HCT116 (cell line): ENCODE results near the gene RPL27. TPM values are rescaled to one million over a fixed set of nuclear protein-coding genes. Genes with fewer than 3 reads are reported as not detected.

ENCODE experiments used
- ATAC-seq: fragments of 200-7000 bp; cut with Tn5 transposase; 2 replicates; pipeline ENCODE4 v1.9.1; 2020; ENCODE audit warnings: mild to moderate bottlenecking, moderate library complexity
- BruUV-seq: library from RNA; stranded (reverse); fragments of 400-500 nt; replicated peaks from 2 replicates; lab custom pipeline; 2021; lab: Mats Ljungman, UMichigan
- CTCF ChIA-PET: fragments of 300-600 bp; sonication (Branson Sonifier 250); formaldehyde crosslinking; loops from one replicate; lab custom pipeline; 2021; ENCODE audit warnings: antibody characterized with exemption; lab: Charles Lee
- POLR2A ChIA-PET: fragments of 300-600, 350-600 bp; sonication (Branson Sonifier 250); formaldehyde crosslinking; loops from one replicate; lab custom pipeline; 2021; ENCODE audit warnings: antibody characterized with exemption; lab: Charles Lee
- RAD21 ChIA-PET, 2 experiments: fragments of 300-600 bp; sonication (Branson Sonifier 250); formaldehyde crosslinking; loops; one replicate each; lab custom pipeline; 2023; ENCODE audit warnings: low total read pairs in 2 of 2; ENCODE audit not compliant: uncharacterized antibody in 2 of 2, unreplicated experiment in 2 of 2, low non-redundant PET in 1 of 2; lab: Charles Lee
- DNase-seq: peaks from one replicate; pipeline ENCODE4 v3.0.0-alpha.2; 2010; ENCODE audit warnings: low read depth, low spot score
- H2AFZ ChIP-seq: fragments of 200-600 bp; shearing (Covaris generic), sonication (generic); 2 replicates; pipeline ENCODE4 v1.6.1; 2017; ENCODE audit warnings: low read depth, mixed run types, mixed read lengths, antibody characterized with exemption, low read length; ENCODE audit not compliant: poor library complexity, severe bottlenecking
- H3K27ac ChIP-seq: 2 replicates; pipeline ENCODE4 v1.5.1; 2012; ENCODE audit warnings: low read depth, low read length
- H3K27me3 ChIP-seq: fragments of 200-600 bp; sonication (generic); 2 replicates; pipeline ENCODE4 v1.6.1; 2016; ENCODE audit warnings: mixed run types, low read length, mixed read lengths; ENCODE audit not compliant: insufficient read depth
- H3K36me3 ChIP-seq, 2 experiments: fragments of 200-500 bp in 1 of 2; fragments of 200-600 bp in 1 of 2; sonication (Bioruptor generic) in 1 of 2; sonication (generic) in 1 of 2; 2 replicates each; pipeline versions ENCODE4 v1.5.1 to v1.6.1; 2014 to 2016; ENCODE audit warnings: low read length in 2 of 2, inconsistent platforms in 1 of 2, mixed read lengths in 1 of 2, mixed run types in 1 of 2; ENCODE audit not compliant: insufficient read depth in 2 of 2, control insufficient read depth in 1 of 2
- H3K4me1 ChIP-seq, 2 experiments: fragments of 200-600 bp in 1 of 2; sonication (generic) in 1 of 2; 2 replicates each; pipeline versions ENCODE4 v1.5.1 to v1.6.1; 2012 to 2017; ENCODE audit warnings: low read length in 2 of 2, inconsistent platforms in 1 of 2, mild to moderate bottlenecking in 1 of 2, mixed read lengths in 1 of 2, mixed run types in 1 of 2, moderate library complexity in 1 of 2; ENCODE audit not compliant: insufficient read depth in 2 of 2, control insufficient read depth in 1 of 2
- H3K4me2 ChIP-seq: fragments of 200-600 bp; sonication (generic); 2 replicates; pipeline ENCODE4 v1.6.1; 2017; ENCODE audit warnings: mixed run types, low read length, mixed read lengths
- H3K4me3 ChIP-seq, 2 experiments: fragments of 200-600 bp in 1 of 2; sonication (generic) in 1 of 2; replicated peaks in 1 of 2; 2 replicates each; pipeline ENCODE4 v1.5.1; 2011 to 2016; ENCODE audit warnings: low read length in 2 of 2, control low read depth in 1 of 2, low read depth in 1 of 2, mild to moderate bottlenecking in 1 of 2, mixed read lengths in 1 of 2, mixed run types in 1 of 2
- H3K79me2 ChIP-seq: fragments of 200-600 bp; sonication (generic); 2 replicates; pipeline ENCODE4 v1.6.1; 2017; ENCODE audit warnings: mild to moderate bottlenecking, mixed run types, low read length, moderate library complexity, mixed read lengths; ENCODE audit not compliant: insufficient read depth
- H3K9ac ChIP-seq: fragments of 200-600 bp; sonication (generic); 2 replicates; pipeline ENCODE4 v1.6.1; 2016; ENCODE audit warnings: low read length, mixed read lengths
- H3K9me2 ChIP-seq: fragments of 200-600 bp; sonication (generic), shearing (Covaris generic); 2 replicates; pipeline ENCODE4 v1.6.1; 2017; ENCODE audit warnings: mixed run types, mild to moderate bottlenecking, moderate library complexity; ENCODE audit not compliant: insufficient read depth
- H3K9me3 ChIP-seq, 2 experiments: fragments of 200-500 bp in 1 of 2; fragments of 200-600 bp in 1 of 2; sonication (Bioruptor generic) in 1 of 2; sonication (generic) in 1 of 2; 2 replicates each; pipeline ENCODE4 v1.6.1; 2014 to 2017; ENCODE audit warnings: low read length in 2 of 2, mixed read lengths in 2 of 2, inconsistent platforms in 1 of 2, low read depth in 1 of 2, mild to moderate bottlenecking in 1 of 2, mixed run types in 1 of 2, moderate library complexity in 1 of 2; ENCODE audit not compliant: control insufficient read depth in 1 of 2, insufficient read depth in 1 of 2
- H4K20me1 ChIP-seq: fragments of 200-600 bp; sonication (generic), shearing (Covaris generic); 2 replicates; pipeline ENCODE4 v1.6.1; 2017; ENCODE audit warnings: mixed run types, mild to moderate bottlenecking, moderate library complexity; ENCODE audit not compliant: insufficient read depth
- CBX3 ChIP-seq: IDR thresholded peaks from 2 replicates; pipeline ENCODE4 v1.6.1; 2012; ENCODE audit warnings: low read depth
- CEBPB ChIP-seq: IDR thresholded peaks from 2 replicates; pipeline ENCODE4 v1.6.1; 2012; ENCODE audit warnings: low read depth
- EZH2phosphoT487 ChIP-seq: fragments of 200-600 bp; IDR thresholded peaks from 2 replicates; pipeline ENCODE4 v1.6.1; 2018; ENCODE audit warnings: antibody characterized with exemption, borderline replicate concordance
- POLR2AphosphoS5 ChIP-seq: IDR thresholded peaks from 2 replicates; pipeline ENCODE4 v1.6.1; 2011; ENCODE audit warnings: mild to moderate bottlenecking, low read depth, low read length, moderate library complexity
- SP1 ChIP-seq: IDR thresholded peaks from 2 replicates; pipeline ENCODE4 v1.6.1; 2012; ENCODE audit warnings: low read depth
- SRF ChIP-seq: IDR thresholded peaks from 2 replicates; pipeline ENCODE4 v1.6.1; 2012; ENCODE audit warnings: low read depth
- YY1 ChIP-seq: IDR thresholded peaks from 2 replicates; pipeline ENCODE4 v1.6.1; 2011; ENCODE audit warnings: low read length, low read depth, moderate library complexity, mild to moderate bottlenecking; ENCODE audit not compliant: insufficient replicate concordance; ENCODE audit errors: extremely low read depth
- intact Hi-C: fragments of 100-400 bp; cut with micrococcal nuclease; formaldehyde crosslinking; loops from 2 replicates; pipeline ENCODE4 v1.10.0; 2022
- total RNA-seq: library from RNA; stranded (reverse); gene quantifications from one replicate; pipeline ENCODE4 v1.2.1, GENCODE V29; 2021; ENCODE audit not compliant: unreplicated experiment
- TF ChIP-seq, protein P1 (sequence below): IDR thresholded peaks from 2 replicates; pipeline ENCODE4 v1.6.1; 2012; ENCODE audit warnings: low read depth
- TF ChIP-seq, protein P2 (sequence below): IDR thresholded peaks from 2 replicates; pipeline ENCODE4 v1.6.1; 2011; ENCODE audit warnings: mild to moderate bottlenecking, low read length, moderate library complexity; ENCODE audit not compliant: insufficient replicate concordance; ENCODE audit errors: extremely low read depth
- TF ChIP-seq, protein P3 (sequence below): IDR thresholded peaks from 2 replicates; pipeline ENCODE4 v1.6.1; 2012
- TF ChIP-seq, protein P4 (sequence below), 3 experiments: fragments of 200-600 bp in 1 of 3; sonication (generic) in 1 of 3; IDR thresholded peaks in 2 of 3; conservative IDR thresholded peaks in 1 of 3; 2 replicates each; pipeline ENCODE4 v1.5.1; 2012 to 2017; ENCODE audit warnings: low read depth in 2 of 3, low read length in 2 of 3, antibody characterized with exemption in 1 of 3, borderline replicate concordance in 1 of 3, control low read depth in 1 of 3, mild to moderate bottlenecking in 1 of 3, mixed read lengths in 1 of 3, mixed run types in 1 of 3, moderate library complexity in 1 of 3; ENCODE audit not compliant: insufficient read depth in 1 of 3
- TF ChIP-seq, protein P5 (sequence below): IDR thresholded peaks from 2 replicates; pipeline ENCODE4 v1.6.1; 2012

The RPL27 gene
- total RNA-seq, 1 experiment from 2014 or later: 1,295 TPM

DNA sequence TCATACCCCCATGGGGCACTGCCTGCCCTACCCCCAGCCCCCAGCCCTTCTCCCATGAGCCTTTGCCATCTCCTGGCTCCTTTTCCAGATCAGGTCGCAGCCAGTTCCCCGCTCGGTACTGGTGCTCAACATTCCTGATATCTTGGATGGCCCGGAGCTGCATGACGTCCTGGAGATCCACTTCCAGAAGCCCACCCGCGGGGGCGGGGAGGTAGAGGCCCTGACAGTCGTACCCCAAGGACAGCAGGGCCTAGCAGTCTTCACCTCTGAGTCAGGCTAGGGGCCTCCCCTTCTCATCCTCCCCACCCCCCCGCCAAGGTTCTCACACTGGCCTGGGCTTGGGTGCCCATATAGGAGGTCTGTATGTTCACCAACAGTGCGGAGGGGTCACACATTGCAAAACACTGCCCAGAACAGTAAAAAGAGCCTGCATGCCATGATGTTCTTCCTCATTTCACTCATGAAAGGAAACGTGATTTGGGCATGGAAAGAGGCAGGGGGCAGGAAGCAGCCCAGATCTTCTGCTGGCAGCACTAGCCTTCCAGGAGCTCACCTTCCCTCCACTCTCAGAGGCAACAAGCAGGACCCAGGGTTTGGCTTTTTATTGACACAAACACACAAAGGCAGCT, 15.9 kb downstream of the RPL27 start (continued):
- TF ChIP-seq YY1: no peak
- TF ChIP-seq, all 23 proteins: peak for 0

DNA sequence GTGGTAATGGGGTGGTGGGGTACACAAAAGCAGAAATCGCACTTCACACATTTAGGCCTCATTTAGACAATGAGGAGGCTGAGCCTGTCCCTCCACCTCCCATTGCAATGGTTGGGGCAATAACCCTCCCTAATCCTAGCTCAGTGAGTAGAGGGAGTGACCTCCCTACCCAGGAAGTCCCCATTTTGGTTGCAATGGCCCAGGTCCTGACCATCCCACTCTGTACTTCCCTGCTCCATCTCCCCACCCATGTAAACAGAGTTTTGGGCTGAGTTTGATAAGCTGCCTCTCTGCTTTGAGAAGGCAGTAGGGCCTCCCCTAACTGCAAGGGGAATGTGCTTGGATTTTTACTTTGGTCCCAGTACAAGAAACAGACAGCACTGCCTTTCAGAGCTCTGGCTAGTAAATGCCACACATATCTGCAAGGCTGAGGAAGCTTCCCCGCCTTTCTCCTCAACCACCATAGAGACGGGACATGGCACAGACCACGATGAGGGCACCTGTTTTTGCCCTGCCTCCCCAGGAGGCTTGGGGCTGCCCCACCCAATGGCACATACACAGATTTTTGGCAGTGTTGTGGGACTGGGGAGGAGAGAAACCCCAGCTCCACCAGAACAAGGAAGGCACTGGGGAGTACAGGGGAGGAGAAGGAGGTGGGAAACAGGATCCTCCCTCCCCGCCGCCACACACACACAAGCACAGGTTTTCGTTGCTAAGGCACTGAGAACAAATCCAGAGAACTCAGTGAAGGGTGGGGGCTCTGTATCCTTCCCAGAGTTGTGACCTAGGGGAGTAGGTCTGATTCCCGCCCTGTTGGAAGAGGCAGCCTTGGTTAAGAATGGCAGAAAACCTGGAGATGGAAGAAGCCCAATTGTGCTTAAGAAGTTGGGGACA, 16.7 kb downstream of the RPL27 start:
- no peak for ATAC-seq
- Histone ChIP-seq H3K36me3 (peaks cover 0 to 9% of the 10 kb centered on the region in 2 experiments; a peak in 3 of 4 replicates), H3K9me2 (no peaks in the 10 kb centered on the region), H3K9ac (no peak overlapping the region)
- RAD21 ChIA-PET: no interaction called here
- TF ChIP-seq SRF (no peak), EZH2phosphoT487 (no peak), POLR2AphosphoS5 (no peak), YY1 (no peak), SP1 (no peak), CBX3 (no peak), CEBPB (no peak)
- TF ChIP-seq, protein P1, sequence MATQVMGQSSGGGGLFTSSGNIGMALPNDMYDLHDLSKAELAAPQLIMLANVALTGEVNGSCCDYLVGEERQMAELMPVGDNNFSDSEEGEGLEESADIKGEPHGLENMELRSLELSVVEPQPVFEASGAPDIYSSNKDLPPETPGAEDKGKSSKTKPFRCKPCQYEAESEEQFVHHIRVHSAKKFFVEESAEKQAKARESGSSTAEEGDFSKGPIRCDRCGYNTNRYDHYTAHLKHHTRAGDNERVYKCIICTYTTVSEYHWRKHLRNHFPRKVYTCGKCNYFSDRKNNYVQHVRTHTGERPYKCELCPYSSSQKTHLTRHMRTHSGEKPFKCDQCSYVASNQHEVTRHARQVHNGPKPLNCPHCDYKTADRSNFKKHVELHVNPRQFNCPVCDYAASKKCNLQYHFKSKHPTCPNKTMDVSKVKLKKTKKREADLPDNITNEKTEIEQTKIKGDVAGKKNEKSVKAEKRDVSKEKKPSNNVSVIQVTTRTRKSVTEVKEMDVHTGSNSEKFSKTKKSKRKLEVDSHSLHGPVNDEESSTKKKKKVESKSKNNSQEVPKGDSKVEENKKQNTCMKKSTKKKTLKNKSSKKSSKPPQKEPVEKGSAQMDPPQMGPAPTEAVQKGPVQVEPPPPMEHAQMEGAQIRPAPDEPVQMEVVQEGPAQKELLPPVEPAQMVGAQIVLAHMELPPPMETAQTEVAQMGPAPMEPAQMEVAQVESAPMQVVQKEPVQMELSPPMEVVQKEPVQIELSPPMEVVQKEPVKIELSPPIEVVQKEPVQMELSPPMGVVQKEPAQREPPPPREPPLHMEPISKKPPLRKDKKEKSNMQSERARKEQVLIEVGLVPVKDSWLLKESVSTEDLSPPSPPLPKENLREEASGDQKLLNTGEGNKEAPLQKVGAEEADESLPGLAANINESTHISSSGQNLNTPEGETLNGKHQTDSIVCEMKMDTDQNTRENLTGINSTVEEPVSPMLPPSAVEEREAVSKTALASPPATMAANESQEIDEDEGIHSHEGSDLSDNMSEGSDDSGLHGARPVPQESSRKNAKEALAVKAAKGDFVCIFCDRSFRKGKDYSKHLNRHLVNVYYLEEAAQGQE: no peak
- TF ChIP-seq, protein P2, sequence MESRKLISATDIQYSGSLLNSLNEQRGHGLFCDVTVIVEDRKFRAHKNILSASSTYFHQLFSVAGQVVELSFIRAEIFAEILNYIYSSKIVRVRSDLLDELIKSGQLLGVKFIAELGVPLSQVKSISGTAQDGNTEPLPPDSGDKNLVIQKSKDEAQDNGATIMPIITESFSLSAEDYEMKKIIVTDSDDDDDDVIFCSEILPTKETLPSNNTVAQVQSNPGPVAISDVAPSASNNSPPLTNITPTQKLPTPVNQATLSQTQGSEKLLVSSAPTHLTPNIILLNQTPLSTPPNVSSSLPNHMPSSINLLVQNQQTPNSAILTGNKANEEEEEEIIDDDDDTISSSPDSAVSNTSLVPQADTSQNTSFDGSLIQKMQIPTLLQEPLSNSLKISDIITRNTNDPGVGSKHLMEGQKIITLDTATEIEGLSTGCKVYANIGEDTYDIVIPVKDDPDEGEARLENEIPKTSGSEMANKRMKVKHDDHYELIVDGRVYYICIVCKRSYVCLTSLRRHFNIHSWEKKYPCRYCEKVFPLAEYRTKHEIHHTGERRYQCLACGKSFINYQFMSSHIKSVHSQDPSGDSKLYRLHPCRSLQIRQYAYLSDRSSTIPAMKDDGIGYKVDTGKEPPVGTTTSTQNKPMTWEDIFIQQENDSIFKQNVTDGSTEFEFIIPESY: no peak
- TF ChIP-seq, protein P3, sequence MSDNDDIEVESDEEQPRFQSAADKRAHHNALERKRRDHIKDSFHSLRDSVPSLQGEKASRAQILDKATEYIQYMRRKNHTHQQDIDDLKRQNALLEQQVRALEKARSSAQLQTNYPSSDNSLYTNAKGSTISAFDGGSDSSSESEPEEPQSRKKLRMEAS: no peak
- TF ChIP-seq, protein P4, sequence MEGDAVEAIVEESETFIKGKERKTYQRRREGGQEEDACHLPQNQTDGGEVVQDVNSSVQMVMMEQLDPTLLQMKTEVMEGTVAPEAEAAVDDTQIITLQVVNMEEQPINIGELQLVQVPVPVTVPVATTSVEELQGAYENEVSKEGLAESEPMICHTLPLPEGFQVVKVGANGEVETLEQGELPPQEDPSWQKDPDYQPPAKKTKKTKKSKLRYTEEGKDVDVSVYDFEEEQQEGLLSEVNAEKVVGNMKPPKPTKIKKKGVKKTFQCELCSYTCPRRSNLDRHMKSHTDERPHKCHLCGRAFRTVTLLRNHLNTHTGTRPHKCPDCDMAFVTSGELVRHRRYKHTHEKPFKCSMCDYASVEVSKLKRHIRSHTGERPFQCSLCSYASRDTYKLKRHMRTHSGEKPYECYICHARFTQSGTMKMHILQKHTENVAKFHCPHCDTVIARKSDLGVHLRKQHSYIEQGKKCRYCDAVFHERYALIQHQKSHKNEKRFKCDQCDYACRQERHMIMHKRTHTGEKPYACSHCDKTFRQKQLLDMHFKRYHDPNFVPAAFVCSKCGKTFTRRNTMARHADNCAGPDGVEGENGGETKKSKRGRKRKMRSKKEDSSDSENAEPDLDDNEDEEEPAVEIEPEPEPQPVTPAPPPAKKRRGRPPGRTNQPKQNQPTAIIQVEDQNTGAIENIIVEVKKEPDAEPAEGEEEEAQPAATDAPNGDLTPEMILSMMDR (IDR thresholded peaks at IDR 0.05 in 2 of 3, conservative IDR thresholded peaks at IDR 0.05 in 1 of 3; ENCODE audit: borderline replicate concordance in 1 of 3, insufficient read depth in 1 of 3, low read depth in 2 of 3, low read length in 2 of 3): no peak
- TF ChIP-seq, protein P5, sequence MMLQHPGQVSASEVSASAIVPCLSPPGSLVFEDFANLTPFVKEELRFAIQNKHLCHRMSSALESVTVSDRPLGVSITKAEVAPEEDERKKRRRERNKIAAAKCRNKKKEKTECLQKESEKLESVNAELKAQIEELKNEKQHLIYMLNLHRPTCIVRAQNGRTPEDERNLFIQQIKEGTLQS: no peak
- TF ChIP-seq, all 23 proteins: peak for 0
- no peak overlapping the region for H3K4me3 ChIP-seq
- intact Hi-C loops: no loop called here
- H3K9me3 ChIP-seq: no peaks in the 10 kb centered on the region
- POLR2A ChIA-PET: interaction anchor here (0.7 to 0.9 kb wide), 2 partner anchors 9 to 17 kb away, joined by 3 read pairs; partner anchors contain the start of gene RPL27
- no peak for DNase-seq
- H2AFZ ChIP-seq: no peak overlapping the region
- no peaks in the 10 kb centered on the region for H3K79me2 ChIP-seq
- no peaks in the 10 kb centered on the region for H3K27me3 ChIP-seq
- H3K27ac ChIP-seq: no peak overlapping the region
- peaks cover 10 to 26% of the 10 kb centered on the region in 2 experiments; a peak in 3 of 4 replicates for H3K4me1 ChIP-seq
- no peaks in the 10 kb centered on the region for H4K20me1 ChIP-seq
- H3K4me2 ChIP-seq: no peak overlapping the region
- BruUV-seq: TSS peak; percentile 39
- CTCF ChIA-PET: no interaction called here
